Cortex of kidney (tissue), 1 donor: ENCODE measurements around the gene PNMA6E.

Experiments
- DNase-seq: peaks from one replicate; lab custom pipeline; 2025; lab: John Stamatoyannopoulos, UW

Gene PNMA6E

DNA sequence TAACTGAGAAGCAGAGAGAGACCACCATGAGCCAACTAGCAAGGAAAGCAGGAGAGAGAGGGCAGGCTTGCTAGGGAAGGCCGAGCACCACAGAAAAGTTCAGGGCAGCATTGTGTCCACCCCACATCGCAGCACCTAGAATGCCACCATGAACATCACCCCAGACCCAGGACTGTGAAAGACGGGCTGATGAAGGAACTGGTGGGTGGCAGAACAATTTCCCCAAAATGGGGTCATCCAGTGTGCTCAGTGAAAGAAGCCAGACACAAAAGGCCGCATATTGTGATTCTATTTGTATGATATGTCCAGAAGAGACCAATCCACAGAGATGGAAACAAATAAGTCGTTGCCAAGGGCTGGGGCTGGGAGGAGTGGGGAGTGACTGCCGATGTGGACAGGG, 16.8 kb downstream of the PNMA6E start:
- no peak for DNase-seq

DNA sequence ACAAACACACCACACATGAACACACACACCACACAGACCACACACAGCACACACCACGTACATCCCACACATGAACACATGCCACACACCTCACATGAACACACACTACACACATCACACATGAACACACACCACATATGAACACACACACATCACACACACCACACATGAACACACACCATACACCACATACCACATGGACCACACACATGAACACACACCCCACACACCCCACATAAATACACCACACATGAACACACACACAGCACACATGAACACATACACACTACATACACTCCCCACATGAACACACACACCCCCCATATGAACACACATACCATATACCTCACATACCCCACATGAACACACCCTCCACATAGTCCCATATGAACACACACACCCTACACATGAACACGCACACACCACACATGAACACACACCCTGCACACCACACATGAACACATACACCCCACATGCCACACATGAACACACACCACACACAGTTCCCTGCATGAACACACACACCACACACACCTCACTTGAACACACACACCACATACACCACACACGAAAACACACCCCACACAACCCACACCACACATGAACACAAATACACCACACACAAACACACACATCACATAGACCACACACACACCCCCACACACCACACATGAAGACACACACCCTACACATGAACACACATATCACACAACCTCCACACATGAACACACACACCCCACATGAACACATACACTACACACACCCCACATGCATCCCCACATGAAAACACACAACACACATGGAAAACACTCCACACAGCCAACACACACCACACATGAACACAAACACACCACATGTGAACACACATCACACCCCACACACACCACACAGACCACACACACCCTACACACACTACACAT, 18.3 kb downstream of the PNMA6E start:
- DNase-seq: no peak

DNA sequence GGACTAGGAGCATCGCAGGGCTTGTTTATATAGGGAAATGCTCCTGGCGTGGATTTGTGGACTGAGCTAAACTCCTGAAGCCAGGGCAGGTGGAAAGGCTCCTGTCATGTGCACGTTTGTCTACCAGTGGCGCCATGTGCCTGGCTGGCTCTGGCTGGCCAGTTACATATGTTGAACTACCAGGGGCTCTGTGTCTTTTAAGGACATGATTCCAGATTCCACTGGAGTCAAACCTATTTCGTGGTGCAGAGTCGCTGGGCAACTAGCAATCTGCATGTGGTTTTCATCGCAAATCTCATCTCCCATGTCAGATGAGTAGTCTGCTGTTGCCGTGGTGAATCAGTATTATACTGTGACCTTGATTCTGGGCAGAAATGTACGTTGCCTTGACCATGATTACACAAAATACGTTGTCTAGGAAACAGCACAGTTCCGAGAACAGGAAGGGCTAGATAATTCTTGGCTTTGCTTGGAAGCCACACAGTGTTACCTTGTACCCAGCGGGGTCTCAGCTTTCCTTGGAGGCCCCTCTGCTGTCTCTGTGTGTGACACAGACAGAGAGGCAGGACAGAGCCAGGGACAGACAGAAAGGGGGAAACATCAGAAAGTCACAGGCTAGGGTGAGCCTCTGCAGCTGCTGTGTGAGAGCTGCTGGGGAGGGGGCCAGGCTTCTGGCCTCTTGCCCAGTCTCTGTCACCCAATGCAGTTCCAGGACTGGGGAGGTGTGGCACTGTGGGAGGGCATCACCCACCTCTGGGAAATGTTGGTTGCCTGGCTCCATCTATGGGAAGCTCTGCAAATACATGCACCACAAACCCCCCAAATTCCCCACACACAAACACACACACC, 19.2 kb downstream of the PNMA6E start:
- DNase-seq: no peak

DNA sequence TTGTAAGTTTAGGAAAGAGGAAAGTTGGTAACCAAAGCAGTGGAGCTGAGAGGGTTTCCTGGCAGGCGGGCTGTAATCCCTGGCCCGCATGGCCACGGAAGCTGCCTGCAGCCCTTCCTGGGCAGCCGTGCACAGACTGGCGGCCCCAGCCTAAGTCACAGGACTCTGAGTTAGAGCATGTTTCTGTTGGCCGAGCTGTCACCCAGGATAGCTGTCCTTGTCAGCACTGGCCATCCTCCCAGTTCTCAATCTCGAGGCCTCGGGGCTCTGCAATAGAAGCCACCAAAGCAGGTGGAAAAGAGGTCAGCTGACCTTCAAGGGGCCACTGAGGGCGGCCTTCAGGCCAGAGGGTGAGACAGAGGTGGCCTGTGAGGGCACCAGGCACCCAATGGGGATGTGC, 20.5 kb downstream of the PNMA6E start:
- no peak for DNase-seq

DNA sequence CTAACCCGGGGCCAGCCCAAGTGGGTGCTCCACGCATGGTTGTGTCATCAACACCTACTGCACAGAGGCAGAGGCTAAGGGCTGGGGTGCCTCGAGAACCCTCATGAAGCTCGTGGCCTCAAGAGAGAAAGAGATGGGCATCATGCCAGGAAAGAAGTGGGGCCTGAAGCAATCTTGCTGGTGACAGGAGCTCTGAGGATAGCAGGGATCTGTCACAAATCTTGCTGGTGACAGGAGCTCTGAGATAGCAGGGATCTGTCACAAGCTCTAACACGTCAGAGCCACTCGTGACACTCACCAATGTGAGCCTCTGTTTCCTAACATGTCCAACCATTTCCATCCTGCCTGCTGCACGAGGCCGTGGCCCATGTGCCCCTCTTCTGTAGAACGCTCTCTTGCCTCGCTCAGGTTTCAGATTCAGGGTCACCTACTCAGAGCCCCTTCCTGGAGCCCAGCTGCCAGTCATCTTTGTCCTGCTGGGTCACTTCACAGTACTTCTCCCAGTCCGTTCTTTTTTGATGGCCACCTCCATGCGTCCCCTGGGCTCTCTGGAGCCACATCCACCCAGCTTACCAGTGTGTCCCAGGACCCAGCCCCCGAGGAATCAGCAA, 21.1 kb downstream of the PNMA6E start:
- DNase-seq: no peak

DNA sequence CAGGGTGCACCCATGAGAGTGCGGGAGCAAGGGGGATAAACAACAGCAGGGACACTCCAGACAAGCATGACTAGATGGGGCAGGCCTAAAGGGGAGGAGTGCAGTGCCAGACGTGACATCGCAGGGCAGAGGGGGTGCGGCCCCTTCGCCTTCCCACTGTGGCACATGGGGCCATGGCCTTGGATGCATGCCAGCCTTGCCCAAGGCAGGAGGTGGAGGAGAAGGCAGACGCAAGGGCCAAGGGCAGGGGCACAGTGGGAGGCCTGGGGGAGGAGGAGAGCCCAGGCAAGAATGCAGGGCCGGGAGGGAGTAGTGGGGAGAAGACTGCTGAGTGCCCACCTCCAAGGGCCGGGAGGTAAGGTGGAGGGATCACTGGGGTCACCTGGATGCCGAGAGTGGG, 21.6 kb downstream of the PNMA6E start:
- no peak for DNase-seq

DNA sequence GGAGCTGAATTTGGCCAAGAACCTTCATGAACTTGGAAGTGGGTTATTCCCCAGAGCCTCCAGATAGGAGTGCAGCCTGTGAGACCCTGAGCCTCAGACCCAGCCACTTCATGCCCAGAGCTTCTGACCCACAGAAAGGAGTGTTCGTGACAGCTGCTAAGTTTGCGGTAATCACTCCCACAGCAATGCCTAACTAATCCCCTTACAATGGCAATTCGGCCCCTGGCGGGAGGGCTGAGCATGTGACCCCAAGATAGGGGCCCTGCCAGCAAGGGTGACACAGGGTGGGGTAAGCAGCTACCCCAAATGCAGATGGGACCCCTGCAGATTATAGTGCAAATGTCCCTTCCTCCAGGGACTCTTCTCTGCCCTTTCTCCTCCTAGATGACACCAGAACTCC, 22.5 kb downstream of the PNMA6E start:
- no peak for DNase-seq

DNA sequence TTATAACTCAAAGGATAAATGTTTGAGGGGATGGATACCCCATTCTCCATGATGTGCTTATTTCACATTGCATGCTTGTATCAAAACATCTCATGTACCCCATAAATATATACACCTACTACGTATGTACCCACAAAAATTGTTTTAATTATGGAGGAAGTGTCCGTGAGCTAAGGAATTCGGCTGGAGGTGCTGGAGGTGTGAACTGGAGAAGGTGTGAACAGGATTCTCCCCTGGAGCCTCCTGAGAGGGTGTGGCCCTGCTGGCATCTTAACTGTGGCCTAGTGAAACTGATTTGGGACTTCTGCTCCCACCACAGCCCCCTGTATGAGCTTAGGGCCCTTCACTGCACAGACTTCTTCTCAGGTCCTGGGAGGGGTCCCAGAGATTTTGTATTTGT, 23.4 kb downstream of the PNMA6E start:
- no peak for DNase-seq

DNA sequence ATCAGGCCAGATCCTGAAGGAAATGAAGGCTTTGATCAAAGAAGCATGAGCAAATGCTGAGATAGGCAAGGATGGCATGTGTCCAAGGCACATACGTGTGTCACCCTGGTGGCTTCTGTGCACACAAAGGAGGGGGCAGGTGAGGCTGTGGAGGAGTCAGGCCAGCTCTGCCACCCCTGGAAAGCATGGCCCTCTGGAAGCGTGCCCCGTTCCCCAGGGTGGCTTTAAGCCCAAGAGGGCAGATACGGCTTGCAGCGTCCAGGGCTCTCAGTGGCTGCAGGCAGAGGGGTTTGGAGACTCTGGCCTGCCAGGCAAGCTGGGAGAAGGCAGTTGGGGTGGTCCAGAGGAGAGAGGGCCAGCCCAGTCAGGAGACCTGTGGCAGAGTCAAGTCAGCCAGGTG, 25.6 kb downstream of the PNMA6E start:
- no peak for DNase-seq

DNA sequence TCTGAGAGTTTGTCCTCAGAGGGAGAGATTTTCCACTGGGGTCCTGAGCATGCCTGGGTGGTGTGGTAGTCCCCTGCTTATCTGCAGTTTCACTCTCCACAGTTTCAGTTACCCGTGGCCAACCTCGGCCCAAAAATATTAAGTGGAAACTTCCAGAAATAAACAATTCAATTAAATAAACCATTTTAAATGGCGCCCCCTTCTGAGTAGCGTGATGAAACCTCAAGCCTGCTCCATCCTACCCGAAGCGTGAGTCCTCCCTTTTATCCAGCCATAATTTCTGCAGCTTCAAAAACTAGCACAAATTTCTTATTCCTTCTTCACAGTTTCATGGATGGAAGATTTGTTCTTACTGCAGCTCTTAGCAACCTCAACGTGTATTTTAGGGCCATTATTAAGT, 26.7 kb downstream of the PNMA6E start:
- DNase-seq: no peak

DNA sequence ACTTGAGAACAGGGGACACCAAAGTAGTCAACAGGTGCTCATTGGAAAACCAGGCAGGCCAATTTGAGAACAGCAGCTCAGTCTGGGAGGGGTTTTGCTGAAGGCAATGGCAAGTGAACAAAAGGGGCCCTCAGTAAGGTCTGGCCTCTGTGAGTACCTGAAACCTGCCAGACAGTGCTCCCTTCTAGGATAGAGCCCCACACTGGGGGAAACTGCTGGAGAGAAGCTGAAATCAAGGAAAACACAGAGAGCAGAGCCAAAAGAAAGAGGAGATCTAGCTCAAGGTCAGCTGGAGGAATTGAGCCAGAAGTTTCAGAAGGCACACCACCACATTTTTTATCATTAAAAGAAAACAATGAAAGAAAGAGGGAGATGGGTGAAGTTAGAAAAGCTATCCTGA, 28.2 kb downstream of the PNMA6E start:
- DNase-seq: no peak

DNA sequence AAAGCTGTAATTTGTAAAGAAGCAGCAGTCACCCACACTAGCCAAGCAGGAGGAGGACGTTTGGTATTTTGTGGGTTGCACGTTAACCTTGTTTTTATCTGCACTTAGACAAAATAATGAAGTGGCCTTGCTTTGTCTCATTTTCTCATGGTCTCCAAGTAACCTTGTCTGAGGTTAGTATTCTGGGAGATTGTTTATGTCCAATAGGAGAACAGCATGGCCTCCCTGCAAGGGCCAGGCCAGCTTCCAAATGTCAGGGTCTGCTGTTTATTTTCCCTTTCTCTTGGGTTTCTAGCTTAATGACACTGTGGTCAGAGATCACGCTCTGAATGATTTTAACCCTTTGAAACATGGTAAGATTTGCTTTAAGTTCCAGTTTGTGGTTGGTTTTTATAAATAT, 29.9 kb downstream of the PNMA6E start:
- DNase-seq: no peak

DNA sequence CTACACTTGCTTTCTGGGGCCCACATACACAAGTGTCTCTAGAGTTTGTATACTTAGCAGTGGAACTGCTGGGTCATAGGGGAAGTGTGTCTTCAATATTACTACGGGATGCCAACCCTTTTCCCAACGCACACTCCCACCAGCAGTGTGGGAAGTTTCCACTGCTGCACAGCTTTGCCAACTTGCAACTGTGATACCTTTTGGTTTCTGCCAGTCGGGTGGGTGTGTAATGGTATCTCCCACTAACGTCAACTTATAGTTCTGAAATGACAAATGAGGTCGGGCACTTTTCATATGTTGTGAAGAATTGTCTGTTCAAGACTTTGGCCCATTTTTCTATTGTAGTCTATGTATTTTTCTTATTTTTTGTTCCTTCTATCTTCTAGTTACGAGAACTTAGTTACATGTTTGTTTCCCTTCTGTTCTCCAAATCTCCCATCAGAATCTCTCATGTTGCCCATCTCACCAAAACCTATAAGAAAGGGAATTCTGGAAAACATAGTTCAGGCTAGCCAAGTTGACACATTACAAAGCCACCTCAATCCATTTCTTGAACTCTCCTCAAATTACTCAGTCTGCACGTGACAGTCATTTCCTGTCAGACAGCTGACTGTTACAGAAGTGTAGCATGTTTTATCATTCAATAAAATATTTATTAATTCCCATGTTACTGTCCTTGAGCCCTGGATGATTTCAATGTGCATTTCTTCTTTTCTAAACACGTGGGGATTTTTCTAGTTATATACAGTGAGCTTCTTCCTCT, 30.7 kb downstream of the PNMA6E start:
- no peak for DNase-seq

DNA sequence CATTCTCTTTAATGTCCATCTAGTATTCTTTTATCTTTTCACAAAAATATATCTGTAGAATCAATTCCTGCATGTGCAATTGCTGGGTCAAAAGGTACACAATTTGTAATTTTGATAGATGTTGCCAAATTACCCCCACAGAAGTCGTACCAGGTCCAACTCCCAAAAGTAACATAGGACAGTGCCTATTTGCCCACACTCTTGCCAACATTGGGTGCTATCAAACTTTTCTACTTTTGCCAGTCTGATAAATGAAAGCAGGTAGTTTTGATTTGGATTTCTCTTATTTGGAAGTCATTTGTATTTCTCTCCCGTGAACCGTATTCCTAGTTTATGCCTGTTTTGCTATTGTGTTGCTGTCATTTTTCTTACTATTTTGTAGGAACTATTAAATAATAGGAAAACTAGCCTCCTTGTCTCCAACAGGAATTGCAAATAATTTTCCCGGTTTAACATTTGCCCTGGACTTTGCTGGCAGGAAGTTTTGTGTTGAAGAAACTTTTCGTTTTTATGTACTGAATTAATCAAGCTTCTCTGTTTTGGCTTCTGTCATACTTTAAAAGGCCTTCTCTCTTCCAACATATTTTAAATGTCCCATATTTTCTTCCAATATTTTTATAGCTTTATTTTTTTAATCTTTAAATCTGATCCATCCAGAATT, 34.1 kb downstream of the PNMA6E start:
- no peak for DNase-seq

DNA sequence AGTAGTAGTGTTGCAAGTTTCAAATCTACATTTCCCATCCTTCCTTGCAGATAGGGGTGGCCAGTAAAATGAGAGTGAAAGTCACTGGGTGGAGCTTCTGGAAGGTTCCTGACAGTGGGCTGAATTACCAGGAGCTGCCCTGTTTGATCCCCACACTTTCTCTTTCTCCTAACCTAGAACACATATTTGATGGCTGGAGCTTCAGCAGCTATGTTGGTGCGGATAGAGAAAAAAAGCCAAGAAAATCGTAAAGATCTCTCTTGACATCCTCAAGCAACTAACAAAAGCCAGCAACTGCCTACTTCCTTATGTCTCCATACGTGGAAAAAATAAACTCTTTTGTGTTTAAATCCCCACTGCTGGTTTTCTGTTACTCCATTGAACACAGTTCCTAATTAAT, 35.0 kb downstream of the PNMA6E start:
- DNase-seq: no peak

DNA sequence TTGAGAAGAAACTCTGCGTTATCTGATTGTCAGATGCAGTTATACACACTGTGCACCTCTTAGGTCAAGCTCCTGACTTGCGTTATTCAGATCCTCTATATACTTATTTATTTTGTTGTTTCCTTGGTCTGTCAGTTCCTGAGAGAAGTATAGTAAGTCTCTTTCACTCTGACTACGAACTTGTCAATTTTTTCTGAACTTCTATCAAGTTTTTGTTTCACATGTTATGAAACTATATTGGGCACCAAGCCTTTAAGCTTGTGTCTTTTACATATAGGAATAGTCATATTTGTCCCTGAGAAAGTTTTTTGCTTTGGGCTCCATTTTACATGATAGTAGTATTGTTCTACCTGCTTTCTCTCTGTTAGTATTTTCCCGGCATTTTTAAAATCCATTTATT, 35.5 kb downstream of the PNMA6E start:
- no peak for DNase-seq

DNA sequence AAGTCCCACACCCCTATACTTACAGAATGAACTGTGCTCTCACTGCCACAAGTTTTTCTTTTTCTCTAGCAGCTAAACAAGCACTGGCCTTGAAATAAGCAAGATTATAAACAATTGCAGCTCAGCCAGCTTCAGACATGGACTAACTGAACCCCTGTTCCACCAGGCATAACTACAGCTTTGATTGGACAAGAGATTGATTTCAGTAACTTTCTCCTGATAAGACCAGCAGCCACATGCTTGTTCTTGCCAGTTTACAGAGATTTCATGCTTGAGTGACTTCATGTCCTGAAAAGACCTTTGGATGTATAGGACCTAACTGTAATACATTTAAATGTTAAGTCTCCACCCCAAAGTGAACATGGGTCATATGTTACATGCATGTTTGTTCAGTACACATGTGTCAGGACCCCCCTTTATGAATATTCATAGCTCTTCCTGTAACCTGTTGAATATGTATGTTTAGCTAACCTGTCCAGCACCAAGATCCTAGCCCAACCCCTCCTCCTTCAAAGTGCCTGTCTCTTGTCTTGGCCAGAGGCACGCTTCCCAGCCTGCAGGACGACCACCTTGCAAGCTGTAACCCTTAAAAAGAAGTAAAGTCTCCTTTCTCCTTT, 39.3 kb downstream of the PNMA6E start:
- no peak for DNase-seq

DNA sequence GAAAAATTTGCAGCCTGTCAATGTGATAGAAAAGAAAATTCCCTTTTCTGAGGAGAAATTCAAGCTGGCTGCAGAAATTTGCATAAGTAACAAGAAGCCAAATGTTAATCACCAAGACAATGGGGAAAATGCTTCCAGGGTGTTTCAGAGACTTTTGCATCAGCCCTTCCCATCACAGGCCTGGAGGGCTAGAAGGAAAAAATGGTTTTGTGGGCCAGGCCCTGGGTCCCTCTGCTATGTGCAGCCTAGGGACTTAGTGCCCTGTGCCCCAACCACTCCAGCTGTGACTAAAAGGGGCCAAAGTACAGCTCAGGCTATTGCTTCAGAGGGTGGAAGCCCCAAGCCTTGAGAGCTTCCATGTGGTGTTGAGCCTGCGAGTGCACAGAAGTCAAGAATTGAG, 43.3 kb downstream of the PNMA6E start:
- DNase-seq: no peak

DNA sequence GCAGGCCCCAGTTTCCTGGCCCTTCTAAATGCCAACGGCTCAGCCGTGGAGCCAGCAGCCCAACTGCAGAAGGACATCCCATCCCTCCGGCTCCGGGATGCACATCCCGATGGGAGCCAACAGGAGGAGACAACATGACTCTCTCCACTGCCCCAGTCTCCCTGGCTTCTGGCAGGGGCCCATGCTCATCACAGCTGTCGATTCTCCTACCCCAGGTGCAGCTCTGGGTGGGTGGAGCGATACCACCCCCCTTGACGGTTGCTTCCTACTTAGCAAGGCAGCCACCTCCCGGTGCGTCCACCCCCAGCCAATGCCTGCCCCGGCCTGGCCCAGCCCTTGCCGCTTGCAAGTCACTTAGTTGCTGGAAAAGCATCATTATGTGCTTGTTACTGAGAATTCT, 47.7 kb downstream of the PNMA6E start:
- DNase-seq: no peak

DNA sequence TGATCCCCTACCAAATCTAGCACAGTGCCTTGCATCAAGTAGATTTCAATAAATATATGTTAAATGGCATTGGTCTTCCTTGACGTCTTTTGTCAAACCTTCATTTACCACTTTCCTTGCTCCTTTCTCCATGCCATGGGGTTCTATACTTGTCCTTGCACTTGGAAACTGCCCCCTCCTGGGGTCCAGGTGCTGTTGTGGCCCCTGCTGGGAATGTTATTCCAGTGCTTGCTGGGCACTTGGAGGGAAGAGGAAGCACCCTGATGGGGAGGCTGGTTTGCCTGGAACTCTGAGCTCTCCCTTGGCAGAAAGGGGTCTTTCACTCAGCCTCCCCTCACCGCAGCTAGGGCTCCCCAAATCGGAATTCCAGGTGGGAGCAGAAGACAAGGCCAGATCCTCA, 48.3 kb downstream of the PNMA6E start:
- DNase-seq: no peak

DNA sequence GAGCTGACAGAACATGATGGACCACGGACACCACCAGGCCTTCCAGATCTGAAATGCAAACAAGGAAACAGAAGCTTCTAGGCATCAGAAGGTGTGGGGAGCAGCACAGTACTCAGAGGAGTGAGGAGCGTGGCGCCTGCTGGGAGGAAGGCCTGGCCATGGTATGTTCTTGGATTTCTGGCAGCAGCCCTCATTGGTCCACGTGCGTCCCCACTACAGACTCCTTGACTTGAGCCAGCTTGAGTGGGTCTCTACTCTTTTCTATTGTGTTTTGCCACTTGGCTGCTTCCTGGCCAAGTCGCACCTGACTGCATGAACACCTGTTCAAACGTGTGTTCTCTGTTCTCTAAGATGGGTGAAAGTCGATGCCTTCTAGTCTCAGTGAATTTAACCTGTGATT, 49.2 kb downstream of the PNMA6E start:
- DNase-seq: no peak
